ENCODE measurements around the gene BIN2. TPM values are rescaled to one million over a fixed set of nuclear protein-coding genes. Genes with fewer than 3 reads are reported as not detected.
A peak's percentile ranks its signal among the peaks of the same experiment; 100 is the strongest.
"Not testable (repeated sequence)": the region's sequence is repeated elsewhere in the genome, so short reads cannot be mapped to it uniquely, and the experiment has no call there.

The BIN2 gene
- total RNA-seq, 4 donors from 2014 or later: 1.7 to 8.3 (median 2.9) TPM

- Histone ChIP-seq H3K36me3 (no peaks in the 10 kb centered on the region), H3K4me3 (no peak overlapping the region), H3K9me3 (no peaks in the 10 kb centered on the region), H3K4me1 (peaks cover 0 to 4% (median under 1%) of the 10 kb centered on the region in 4 donors), H3K27ac (replicated peaks in 1 of 4) (no peak overlapping the region), H3K27me3 (peaks cover 0 to 3% (median 0%) of the 10 kb centered on the region in 4 donors)
- no peak for TF ChIP-seq CTCF (IDR thresholded peaks at IDR 0.05)
- TF ChIP-seq POLR2A (IDR thresholded peaks at IDR 0.05; ENCODE audit: low read depth): no peak
- TF ChIP-seq POLR2AphosphoS5 (IDR thresholded peaks at IDR 0.05): no peak
- TF ChIP-seq EP300 (IDR thresholded peaks at IDR 0.05): no peak
- DNase-seq (ENCODE audit: extremely low spot score): no peak
- intact Hi-C loops (cut with DNase I): no loop called here
- 100% methylated on average over 5 of the region's 5 CpGs for WGBS
These were observed 59.7 kb downstream of the BIN2 start for GRCh38 chr12:51264297-51264696.

- no peaks in the 10 kb centered on the region for H3K36me3 ChIP-seq
- no peaks in the 10 kb centered on the region for H3K27me3 ChIP-seq
- H3K4me1 ChIP-seq: no peaks in the 10 kb centered on the region
- WGBS: 98% methylated on average over 3 of the region's 3 CpGs
- H3K9me3 ChIP-seq: no peaks in the 10 kb centered on the region
- intact Hi-C loops (cut with DNase I): no loop called here
- no peak for TF ChIP-seq EP300 (IDR thresholded peaks at IDR 0.05)
- TF ChIP-seq POLR2AphosphoS5 (IDR thresholded peaks at IDR 0.05): no peak
- no peak for TF ChIP-seq CTCF (IDR thresholded peaks at IDR 0.05)
- TF ChIP-seq POLR2A (IDR thresholded peaks at IDR 0.05; ENCODE audit: low read depth): no peak
- no peak for DNase-seq (ENCODE audit: extremely low spot score)
- no peak overlapping the region for H3K4me3 ChIP-seq
- H3K27ac ChIP-seq (replicated peaks in 1 of 4): no peak overlapping the region
These were observed 60.6 kb downstream of the BIN2 start for GRCh38 chr12:51263341-51263740.

- H3K4me1 ChIP-seq: no peaks in the 10 kb centered on the region
- TF ChIP-seq EP300 (IDR thresholded peaks at IDR 0.05) (no peak), CTCF (IDR thresholded peaks at IDR 0.05) (peak in 1 of 3 experiments; percentile 33)
- no peaks in the 10 kb centered on the region for H3K27me3 ChIP-seq
- 73% methylated on average over 7 of the region's 7 CpGs for WGBS
- H3K36me3 ChIP-seq: no peaks in the 10 kb centered on the region
- intact Hi-C loops (cut with DNase I): no loop called here
- H3K9me3 ChIP-seq: no peaks in the 10 kb centered on the region
- no peak for DNase-seq (ENCODE audit: extremely low spot score)
- H3K27ac ChIP-seq (replicated peaks in 1 of 4): no peak overlapping the region
- H3K4me3 ChIP-seq: no peak overlapping the region
These were observed 61.2 kb downstream of the BIN2 start for GRCh38 chr12:51262758-51263177.

GRCh38 chr12:51259600-51259999 is 64.4 kb downstream of the BIN2 start:
- DNase-seq (ENCODE audit: extremely low spot score); H3K4me3 ChIP-seq; H3K9me3 ChIP-seq; H3K36me3 ChIP-seq; intact Hi-C loops (cut with DNase I); H3K27me3 ChIP-seq; H3K4me1 ChIP-seq; H3K27ac ChIP-seq (replicated peaks in 1 of 4): not testable (repeated sequence)
- 100% methylated on average over 1 of the region's 1 CpG for WGBS

- no peak for DNase-seq (ENCODE audit: extremely low spot score)
- H3K27ac ChIP-seq (replicated peaks in 1 of 4): no peak overlapping the region
- peaks cover 0 to 9% (median 0%) of the 10 kb centered on the region in 4 donors for H3K36me3 ChIP-seq
- H3K4me3 ChIP-seq: no peak overlapping the region
- intact Hi-C loops (cut with DNase I): no loop called here
- TF ChIP-seq POLR2AphosphoS5 (IDR thresholded peaks at IDR 0.05) (no peak), POLR2A (IDR thresholded peaks at IDR 0.05; ENCODE audit: low read depth) (no peak), CTCF (IDR thresholded peaks at IDR 0.05) (no peak), EP300 (IDR thresholded peaks at IDR 0.05) (no peak)
- no peaks in the 10 kb centered on the region for H3K4me1 ChIP-seq
- H3K27me3 ChIP-seq: no peaks in the 10 kb centered on the region
- no peaks in the 10 kb centered on the region for H3K9me3 ChIP-seq
- WGBS: 94% methylated on average over 4 of the region's 4 CpGs
These were observed 69.4 kb downstream of the BIN2 start for GRCh38 chr12:51254536-51254935.
